Adrenal gland (tissue), 12 donors: ENCODE results near the gene WASHC3. TPM values are rescaled to one million over a fixed set of nuclear protein-coding genes. Genes with fewer than 3 reads are reported as not detected.

Experiments
- DNase-seq, 7 donors: peaks; one replicate each; pipeline ENCODE4 v3.0.0-alpha.2; 2019 to 2020
- H3K27ac ChIP-seq, 5 donors: fragments of 200-600 bp; sonication (generic) in 4 of 5; 1 replicate in 3 of 5; 2 replicates in 2 of 5; pipeline versions ENCODE4 v1.5.1 to v1.8.0; 2016 to 2020; ENCODE audit warnings: mild to moderate bottlenecking in 1 of 5
- H3K27me3 ChIP-seq: fragments of 200-600 bp; 2 replicates; pipeline ENCODE4 v1.8.0; 2021
- H3K36me3 ChIP-seq, 2 donors: fragments of 200-600 bp; replicated peaks in 1 of 2; 1 replicate in 1 of 2; 2 replicates in 1 of 2; pipeline versions ENCODE4 v1.5.1 to v1.8.0; 2018 to 2022
- H3K4me1 ChIP-seq, 2 donors: fragments of 200-600 bp; replicated peaks in 1 of 2; 1 replicate in 1 of 2; 2 replicates in 1 of 2; pipeline versions ENCODE4 v1.5.1 to v1.8.0; 2018 to 2021
- H3K4me3 ChIP-seq, 4 donors: fragments of 200-600 bp; sonication (generic) in 3 of 4; one replicate each; pipeline ENCODE4 v1.5.1; 2016 to 2018
- H3K9me3 ChIP-seq, 3 donors: fragments of 200-600 bp; sonication (generic) in 1 of 3; replicated peaks in 1 of 3; 1 replicate in 2 of 3; 2 replicates in 1 of 3; pipeline versions ENCODE4 v1.5.1 to v1.8.0; 2016 to 2021
- CTCF ChIP-seq, 6 experiments: fragments of 450-650 bp in 4 of 6; fragments of 200-600 bp in 2 of 6; sonication (generic) in 1 of 6; IDR thresholded peaks; 1 replicate in 5 of 6; 2 replicates in 1 of 6; pipeline versions ENCODE4 v1.5.1 to v1.8.0; 2016 to 2021; ENCODE audit warnings: antibody characterized with exemption in 6 of 6, mild to moderate bottlenecking in 2 of 6, moderate library complexity in 1 of 6
- POLR2A ChIP-seq, 2 donors: fragments of 450-650 bp; IDR thresholded peaks; one replicate each; pipeline ENCODE4 v1.6.1; 2017; ENCODE audit warnings: antibody characterized with exemption in 2 of 2, mild to moderate bottlenecking in 2 of 2, moderate library complexity in 1 of 2
- WGBS, 4 donors: extraction: QIAGEN DNeasy Blood & Tissue Kit in 2 of 4; methylation state at CpG; one replicate each; pipeline versions ENCODE4 v1.1.5 to v1.1.7; 2013 to 2017; 5-methylcytosine and 5-hydroxymethylcytosine counted together
- intact Hi-C, 2 donors: fragments of 100-400 bp; cut with DNase I; formaldehyde crosslinking; loops; one replicate each; pipeline versions ENCODE4 v1.14.1 to v1.15.0; 2022 to 2023
- polyA plus RNA-seq, 3 donors: library from polyadenylated mRNA; stranded (reverse); fragments of 200-250 nt in 2 of 3; fragments of 350-450 nt in 1 of 3; fragmentation: Illumina TruSeq in 1 of 3; extraction: RNeasy Lipid Tissue Mini Kit (QIAGEN cat#74804) in 1 of 3; gene quantifications; one replicate each; pipeline ENCODE4 v1.2.3, GENCODE V29; 2013 to 2014
- total RNA-seq, 9 donors: library from RNA; depleted of rRNA in 4 of 9; stranded (reverse); fragments of >200 nt in 4 of 9; fragments of 120-200 nt in 1 of 9; fragmentation: NEBNext Ultra II Directional in 1 of 9; extraction: Animal tissue kit (Norgen Biotek cat#: 25700) in 1 of 9; gene quantifications; one replicate each; pipeline versions ENCODE4 v1.1.0 to v1.2.4, GENCODE V29; 2013 to 2023
- donor health status: healthy with polysubstance abuse.
- donor health status: Bipolar disorder and iron deficiency.
- donor health status: DM: yes; HTN: yes; CAD: no.
- donor health status: DM: no; HTN: no; CAD: no.
- donor health status: DM: no; HTN: no; CAD: no.
- donor health status: DM: yes; HTN: yes; CAD: no.

The WASHC3 gene
- total and polyA plus RNA-seq, 12 donors = 37.8 to 101 (median 57.6) TPM

- TF ChIP-seq POLR2A (IDR thresholded peaks at IDR 0.05) = no peak
- no peak for TF ChIP-seq CTCF (IDR thresholded peaks at IDR 0.05)
- Histone ChIP-seq H3K27ac (no peak overlapping the region), H3K4me1 (no peaks in the 10 kb centered on the region), H3K9me3 (no peaks in the 10 kb centered on the region), H3K4me3 (no peak overlapping the region), H3K27me3 (no peaks in the 10 kb centered on the region), H3K36me3 (no peaks in the 10 kb centered on the region)
- 40 to 78% (median 65%) methylated on average over 2 of the region's 2 CpGs for WGBS, 4 donors
- intact Hi-C loops = no loop called here
- no peak for DNase-seq
Observed at GRCh38 chr12:101981868-101982267, 79.9 kb downstream of the WASHC3 start.

- 62 to 87% (median 71%) methylated on average over 1 of the region's 1 CpG for WGBS, 4 donors
- no peak overlapping the region for H3K4me3 ChIP-seq
- DNase-seq = no peak
- no peaks in the 10 kb centered on the region for H3K9me3 ChIP-seq
- no peak for TF ChIP-seq CTCF (IDR thresholded peaks at IDR 0.05)
- TF ChIP-seq POLR2A (IDR thresholded peaks at IDR 0.05) = no peak
- no peaks in the 10 kb centered on the region for H3K27me3 ChIP-seq
- no peaks in the 10 kb centered on the region for H3K36me3 ChIP-seq
- intact Hi-C loops = no loop called here
- H3K4me1 ChIP-seq = no peaks in the 10 kb centered on the region
- H3K27ac ChIP-seq = no peak overlapping the region
Observed at GRCh38 chr12:101968770-101969169, 93.0 kb downstream of the WASHC3 start.

GRCh38 chr12:101967506-101967905 lies 94.3 kb downstream of the WASHC3 start:
- no peak for DNase-seq
- intact Hi-C loops = no loop called here
- no peaks in the 10 kb centered on the region for H3K4me1 ChIP-seq
- no peak overlapping the region for H3K4me3 ChIP-seq
- H3K36me3 ChIP-seq = no peaks in the 10 kb centered on the region
- H3K9me3 ChIP-seq = no peaks in the 10 kb centered on the region
- H3K27me3 ChIP-seq = no peaks in the 10 kb centered on the region
- no peak overlapping the region for H3K27ac ChIP-seq
- 59 to 71% (median 61%) methylated on average over 4 of the region's 4 CpGs for WGBS, 4 donors
- no peak for TF ChIP-seq CTCF (IDR thresholded peaks at IDR 0.05)
- no peak for TF ChIP-seq POLR2A (IDR thresholded peaks at IDR 0.05)

- H3K36me3 ChIP-seq = no peaks in the 10 kb centered on the region
- DNase-seq = no peak
- no peak for TF ChIP-seq CTCF (IDR thresholded peaks at IDR 0.05)
- no peak for TF ChIP-seq POLR2A (IDR thresholded peaks at IDR 0.05)
- no peaks in the 10 kb centered on the region for H3K4me1 ChIP-seq
- 79 to 93% (median 90%) methylated on average over 1 of the region's 1 CpG for WGBS, 4 donors
- no peaks in the 10 kb centered on the region for H3K9me3 ChIP-seq
- no peak overlapping the region for H3K4me3 ChIP-seq
- H3K27ac ChIP-seq = no peak overlapping the region
- intact Hi-C loops = no loop called here
- no peaks in the 10 kb centered on the region for H3K27me3 ChIP-seq
Observed at GRCh38 chr12:101966496-101966895, 95.3 kb downstream of the WASHC3 start.
